Esophagus muscularis mucosa (tissue), 4 donors: ENCODE data around the gene ASTN2.

ENCODE experiments used
- CTCF ChIP-seq, 3 experiments: fragments of 200-600 bp in 2 of 3; fragments of 450-650 bp in 1 of 3; sonication (generic) in 2 of 3; IDR thresholded peaks; one replicate each; pipeline ENCODE4 v1.5.1; 2017 to 2019; ENCODE audit warnings: antibody characterized with exemption in 3 of 3, mild to moderate bottlenecking in 2 of 3, moderate library complexity in 1 of 3
- EP300 ChIP-seq: sonication (generic); formaldehyde crosslinking; IDR thresholded peaks from one replicate; pipeline ENCODE4 v1.6.1; 2017; ENCODE audit warnings: antibody characterized with exemption
- POLR2AphosphoS5 ChIP-seq, 2 donors: sonication (generic); formaldehyde crosslinking; IDR thresholded peaks; one replicate each; pipeline ENCODE4 v1.6.1; 2017; ENCODE audit warnings: antibody characterized with exemption in 2 of 2

DNA sequence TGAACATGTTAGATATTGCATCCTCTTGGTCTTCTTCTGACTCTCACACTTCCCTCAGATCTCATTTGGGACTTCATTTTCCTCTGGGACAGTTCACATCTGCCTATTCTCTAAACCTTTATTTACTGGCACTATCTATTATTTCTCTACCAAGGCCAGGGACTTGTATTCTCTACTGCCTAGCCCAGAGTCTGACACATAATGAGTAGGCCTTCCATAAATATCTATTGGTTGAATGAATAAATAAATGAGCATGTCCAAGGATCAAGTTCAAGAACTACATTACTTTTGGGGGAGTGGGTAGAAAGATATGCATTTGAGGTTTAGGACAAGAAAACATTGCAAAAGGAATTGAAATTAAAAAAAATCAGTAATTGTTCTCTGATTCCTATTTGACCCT is 477.5 kb downstream of the ASTN2 start:
- TF ChIP-seq CTCF (IDR thresholded peaks at IDR 0.05) (no peak), EP300 (no peak), POLR2AphosphoS5 (IDR thresholded peaks at IDR 0.05) (no peak)
